B cell (primary cell): Measurements from ENCODE around the gene ORC1. TPM values are rescaled to one million over a fixed set of nuclear protein-coding genes. Genes with fewer than 3 reads are reported as not detected.

Source experiments
- ATAC-seq: fragments of 200-7000 bp; cut with Tn5 transposase; one replicate; pipeline ENCODE4 v1.10.0; 2021; ENCODE audit warnings: low read depth, mild to moderate bottlenecking, moderate number of reproducible peaks, moderate library complexity
- CTCF ChIA-PET: fragments of 350-600 bp; sonication (Branson Sonifier 250); formaldehyde crosslinking; loops from one replicate; lab custom pipeline; 2021; ENCODE audit warnings: antibody characterized with exemption, inconsistent platforms; lab: Charles Lee
- POLR2A ChIA-PET: fragments of 350-600 bp; sonication (Branson Sonifier 250); formaldehyde crosslinking; loops from one replicate; lab custom pipeline; 2021; ENCODE audit warnings: antibody characterized with exemption; lab: Charles Lee
- DNase-seq: peaks from one replicate; pipeline ENCODE4 v3.0.0; 2013
- H2AFZ ChIP-seq: 2 replicates; pipeline ENCODE4 v1.6.1; 2012; ENCODE audit warnings: mild to moderate bottlenecking, low read depth, low read length; ENCODE audit not compliant: insufficient read depth, poor library complexity, severe bottlenecking
- H3K27ac ChIP-seq, 2 donors: 1 replicate in 1 of 2; 2 replicates in 1 of 2; pipeline ENCODE4 v1.5.1; 2012 to 2013; ENCODE audit warnings: low read length in 2 of 2, mild to moderate bottlenecking in 2 of 2, moderate library complexity in 1 of 2
- H3K27me3 ChIP-seq, 4 experiments: fragments of 200-600 bp in 1 of 4; sonication (generic) in 1 of 4; replicated peaks in 1 of 4; 1 replicate in 2 of 4; 2 replicates in 2 of 4; pipeline versions ENCODE4 v1.6.1 to v1.7.0; 2013 to 2016; ENCODE audit warnings: low read length in 3 of 4, mild to moderate bottlenecking in 2 of 4, mixed read lengths in 1 of 4, moderate library complexity in 1 of 4; ENCODE audit not compliant: insufficient read depth in 4 of 4, control insufficient read depth in 3 of 4; ENCODE audit errors: control extremely low read depth in 1 of 4
- H3K36me3 ChIP-seq, 2 experiments: replicated peaks in 1 of 2; 1 replicate in 1 of 2; 2 replicates in 1 of 2; pipeline versions ENCODE4 v1.6.1 to v1.7.1; 2013; ENCODE audit warnings: low read length in 1 of 2; ENCODE audit not compliant: insufficient read depth in 2 of 2, control insufficient read depth in 1 of 2; ENCODE audit errors: control extremely low read depth in 1 of 2, extremely low read depth in 1 of 2
- H3K4me1 ChIP-seq, 2 donors: fragments of 200-600 bp in 1 of 2; sonication (generic) in 1 of 2; 1 replicate in 1 of 2; 2 replicates in 1 of 2; pipeline versions ENCODE4 v1.5.1 to v1.6.1; 2013 to 2017; ENCODE audit warnings: low read length in 2 of 2; ENCODE audit not compliant: control insufficient read depth in 2 of 2, insufficient read depth in 2 of 2
- H3K4me2 ChIP-seq: replicated peaks from 2 replicates; pipeline ENCODE3; 2012; ENCODE audit warnings: mild to moderate bottlenecking, low read depth, low read length; ENCODE audit not compliant: poor library complexity, severe bottlenecking
- H3K4me3 ChIP-seq, 5 experiments: fragments of 200-600 bp in 1 of 5; sonication (generic) in 1 of 5; 1 replicate in 3 of 5; 2 replicates in 2 of 5; pipeline versions ENCODE4 v1.5.1 to v1.7.0; 2011 to 2016; ENCODE audit warnings: low read length in 4 of 5, mild to moderate bottlenecking in 4 of 5, low read depth in 2 of 5, control low read depth in 1 of 5, moderate library complexity in 1 of 5; ENCODE audit not compliant: insufficient read depth in 1 of 5; ENCODE audit errors: control extremely low read depth in 1 of 5, extremely low read depth in 1 of 5
- H3K79me2 ChIP-seq: fragments of 200-600 bp; sonication (generic); one replicate; pipeline ENCODE4 v1.6.0; 2016; ENCODE audit warnings: low read length; ENCODE audit not compliant: control insufficient read depth, insufficient read depth
- H3K9ac ChIP-seq: fragments of 200-600 bp; sonication (generic); 2 replicates; pipeline ENCODE4 v1.6.1; 2017; ENCODE audit warnings: mild to moderate bottlenecking, low read length, moderate library complexity
- H3K9me3 ChIP-seq, 3 donors: one replicate each; pipeline versions ENCODE4 v1.6.1 to v1.7.1; 2013; ENCODE audit warnings: low read length in 2 of 3; ENCODE audit not compliant: control insufficient read depth in 2 of 3, insufficient read depth in 1 of 3; ENCODE audit errors: control extremely low read depth in 1 of 3
- H4K20me1 ChIP-seq: 2 replicates; pipeline ENCODE4 v1.6.0; 2012; ENCODE audit warnings: mild to moderate bottlenecking, low read length; ENCODE audit not compliant: insufficient read depth, control insufficient read depth, poor library complexity, severe bottlenecking
- H3K27ac Mint-ChIP-seq: one replicate; pipeline ENCODE4 v1.8.0; 2021; ENCODE audit warnings: mixed read lengths
- H3K27me3 Mint-ChIP-seq: one replicate; pipeline ENCODE4 v1.8.0; 2021; ENCODE audit warnings: mixed read lengths
- H3K4me1 Mint-ChIP-seq: one replicate; pipeline ENCODE4 v1.8.0; 2021; ENCODE audit warnings: mixed read lengths
- H3K4me3 Mint-ChIP-seq: one replicate; pipeline ENCODE4 v1.8.0; 2021; ENCODE audit warnings: mixed read lengths
- H3K9me3 Mint-ChIP-seq: one replicate; pipeline ENCODE4 v1.8.0; 2022; ENCODE audit warnings: mixed read lengths; ENCODE audit not compliant: insufficient read depth
- EZH2 ChIP-seq: IDR thresholded peaks from 2 replicates; pipeline ENCODE4 v1.6.1; 2012; ENCODE audit warnings: borderline replicate concordance, low read depth, mild to moderate bottlenecking, moderate library complexity, low read length; ENCODE audit not compliant: insufficient read depth, poor library complexity, severe bottlenecking
- WGBS: methylation state at CpG from one replicate; pipeline ENCODE4 v1.1.5; 2013; ENCODE audit warnings: missing lambda C conversion rate; ENCODE audit not compliant: insufficient coverage; 5-methylcytosine and 5-hydroxymethylcytosine counted together
- intact Hi-C: fragments of 100-400 bp; cut with micrococcal nuclease; formaldehyde crosslinking; loops from one replicate; pipeline ENCODE4 v1.10.0; 2022
- polyA plus RNA-seq: library from polyadenylated mRNA; depleted of rRNA; stranded (reverse); fragments of >200 nt; gene quantifications from 2 replicates; pipeline ENCODE4 v1.2.3, GENCODE V29; 2012
- total RNA-seq, 2 donors: library from RNA; stranded (reverse); fragments of 120-200 nt in 1 of 2; gene quantifications; 1 replicate in 1 of 2; 2 replicates in 1 of 2; pipeline versions ENCODE4 v1.2.3 to v1.2.4, GENCODE V29; 2013 to 2022
- TF ChIP-seq, protein P1 (sequence below): fragments of 200-600 bp; IDR thresholded peaks from one replicate; pipeline ENCODE4 v1.8.0; 2022; ENCODE audit warnings: antibody characterized with exemption, mild to moderate bottlenecking

Gene ORC1
- total and polyA plus RNA-seq, 2 donors (not counting 1 experiment from before 2014, with no cell fraction given), result 0.78 to 1.3 TPM

DNA sequence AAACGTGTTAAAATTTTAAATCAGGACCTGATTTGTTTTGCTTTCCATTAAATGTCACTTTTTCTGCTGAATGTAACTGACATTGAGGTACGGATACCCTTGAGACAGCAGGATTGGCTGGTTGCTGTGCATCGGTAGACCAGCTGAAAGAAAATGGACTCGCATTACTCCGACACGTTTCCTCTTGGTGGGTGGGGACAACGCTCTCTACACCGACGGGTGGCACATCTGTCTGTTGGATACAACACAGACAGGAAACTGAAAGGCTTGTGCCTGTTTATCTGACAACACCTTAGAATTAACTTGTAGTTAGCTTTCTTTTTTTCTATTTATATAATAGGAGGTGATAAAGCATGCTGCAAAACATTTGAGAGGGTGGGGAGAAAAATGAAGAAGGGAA lies 19.5 kb upstream of the ORC1 start:
- ATAC-seq, result no peak
- Histone ChIP-seq H3K79me2 (no peaks in the 10 kb centered on the region), H3K4me3 (no peak overlapping the region), H3K9me3 (no peaks in the 10 kb centered on the region), H3K27ac (peak overlapping the region in 1 of 2 donors; percentile 60), H3K36me3 (peaks cover 6 to 41% of the 10 kb centered on the region in 2 experiments), H3K9ac (no peak overlapping the region), H3K4me2 (no peak overlapping the region), H4K20me1 (no peaks in the 10 kb centered on the region), H2AFZ (peak overlapping the region; percentile 0), H3K27me3 (no peaks in the 10 kb centered on the region), H3K4me1 (peaks cover 0 to 11% of the 10 kb centered on the region in 2 donors)
- POLR2A ChIA-PET, result no interaction called here
- H3K27ac Mint-ChIP-seq, result peak overlapping the region; percentile 28
- no peak overlapping the region for H3K4me3 Mint-ChIP-seq
- DNase-seq, result peak; percentile 28
- intact Hi-C loops, result no loop called here
- H3K27me3 Mint-ChIP-seq, result no peaks in the 10 kb centered on the region
- 44% methylated on average over 6 of the region's 9 CpGs for WGBS
- CTCF ChIA-PET, result no interaction called here
- H3K4me1 Mint-ChIP-seq, result peaks cover 15% of the 10 kb centered on the region
- TF ChIP-seq, protein P1, sequence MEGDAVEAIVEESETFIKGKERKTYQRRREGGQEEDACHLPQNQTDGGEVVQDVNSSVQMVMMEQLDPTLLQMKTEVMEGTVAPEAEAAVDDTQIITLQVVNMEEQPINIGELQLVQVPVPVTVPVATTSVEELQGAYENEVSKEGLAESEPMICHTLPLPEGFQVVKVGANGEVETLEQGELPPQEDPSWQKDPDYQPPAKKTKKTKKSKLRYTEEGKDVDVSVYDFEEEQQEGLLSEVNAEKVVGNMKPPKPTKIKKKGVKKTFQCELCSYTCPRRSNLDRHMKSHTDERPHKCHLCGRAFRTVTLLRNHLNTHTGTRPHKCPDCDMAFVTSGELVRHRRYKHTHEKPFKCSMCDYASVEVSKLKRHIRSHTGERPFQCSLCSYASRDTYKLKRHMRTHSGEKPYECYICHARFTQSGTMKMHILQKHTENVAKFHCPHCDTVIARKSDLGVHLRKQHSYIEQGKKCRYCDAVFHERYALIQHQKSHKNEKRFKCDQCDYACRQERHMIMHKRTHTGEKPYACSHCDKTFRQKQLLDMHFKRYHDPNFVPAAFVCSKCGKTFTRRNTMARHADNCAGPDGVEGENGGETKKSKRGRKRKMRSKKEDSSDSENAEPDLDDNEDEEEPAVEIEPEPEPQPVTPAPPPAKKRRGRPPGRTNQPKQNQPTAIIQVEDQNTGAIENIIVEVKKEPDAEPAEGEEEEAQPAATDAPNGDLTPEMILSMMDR, result no peak
- TF ChIP-seq EZH2, result no peak
- H3K9me3 Mint-ChIP-seq, result no peaks in the 10 kb centered on the region

DNA sequence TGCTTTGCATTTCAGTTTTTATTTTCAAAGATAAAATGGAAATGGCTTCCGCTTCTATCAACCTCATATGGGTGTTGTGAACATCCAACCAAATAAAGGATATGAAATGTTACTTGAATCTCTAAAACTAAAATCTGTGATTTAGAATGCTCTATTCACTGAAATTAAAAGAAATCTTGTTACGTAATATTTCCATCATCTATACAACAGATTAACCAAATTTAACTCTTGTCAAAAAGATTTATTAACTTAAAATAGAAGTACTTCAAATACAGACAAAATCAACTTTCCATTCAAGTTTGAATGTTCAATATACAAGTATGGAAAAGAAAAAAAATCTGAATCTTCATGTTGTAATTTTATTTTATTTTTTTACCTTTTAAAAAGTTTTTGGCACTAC lies 18.8 kb upstream of the ORC1 start:
- no peak overlapping the region for H3K4me2 ChIP-seq
- H3K27ac ChIP-seq, result no peak overlapping the region
- no peaks in the 10 kb centered on the region for H4K20me1 ChIP-seq
- H3K9ac ChIP-seq, result no peak overlapping the region
- H3K9me3 ChIP-seq, result no peaks in the 10 kb centered on the region
- H3K27me3 ChIP-seq, result no peaks in the 10 kb centered on the region
- no CpG with 5 or more reads among the region's 2 CpGs for WGBS
- H3K4me1 Mint-ChIP-seq, result peaks cover 15% of the 10 kb centered on the region
- TF ChIP-seq, protein P1, result no peak
- no peak for TF ChIP-seq EZH2
- intact Hi-C loops, result no loop called here
- H3K36me3 ChIP-seq, result peaks cover 11 to 45% of the 10 kb centered on the region in 2 experiments
- H3K27me3 Mint-ChIP-seq, result no peaks in the 10 kb centered on the region
- peaks cover 0 to 11% of the 10 kb centered on the region in 2 donors for H3K4me1 ChIP-seq
- DNase-seq (no peak), ATAC-seq (no peak)
- no peaks in the 10 kb centered on the region for H3K9me3 Mint-ChIP-seq
- no peak overlapping the region for H3K4me3 ChIP-seq
- H2AFZ ChIP-seq, result no peak overlapping the region
- no peak overlapping the region for H3K4me3 Mint-ChIP-seq
- POLR2A ChIA-PET, result no interaction called here
- no peaks in the 10 kb centered on the region for H3K79me2 ChIP-seq
- CTCF ChIA-PET, result no interaction called here
- no peak overlapping the region for H3K27ac Mint-ChIP-seq
